NCI-H446 treated with DMSO at 0.1 percent for 48 hours (cell line): ENCODE data around the gene ANGEL1.

ENCODE experiments used
- DNase-seq: peaks from one replicate; lab custom pipeline; 2025; lab: John Stamatoyannopoulos, UW

ANGEL1 gene

GRCh38 chr14:76763096-76764041 lies 49.3 kb downstream of the ANGEL1 start:
- DNase-seq = peak; percentile 58

DNA sequence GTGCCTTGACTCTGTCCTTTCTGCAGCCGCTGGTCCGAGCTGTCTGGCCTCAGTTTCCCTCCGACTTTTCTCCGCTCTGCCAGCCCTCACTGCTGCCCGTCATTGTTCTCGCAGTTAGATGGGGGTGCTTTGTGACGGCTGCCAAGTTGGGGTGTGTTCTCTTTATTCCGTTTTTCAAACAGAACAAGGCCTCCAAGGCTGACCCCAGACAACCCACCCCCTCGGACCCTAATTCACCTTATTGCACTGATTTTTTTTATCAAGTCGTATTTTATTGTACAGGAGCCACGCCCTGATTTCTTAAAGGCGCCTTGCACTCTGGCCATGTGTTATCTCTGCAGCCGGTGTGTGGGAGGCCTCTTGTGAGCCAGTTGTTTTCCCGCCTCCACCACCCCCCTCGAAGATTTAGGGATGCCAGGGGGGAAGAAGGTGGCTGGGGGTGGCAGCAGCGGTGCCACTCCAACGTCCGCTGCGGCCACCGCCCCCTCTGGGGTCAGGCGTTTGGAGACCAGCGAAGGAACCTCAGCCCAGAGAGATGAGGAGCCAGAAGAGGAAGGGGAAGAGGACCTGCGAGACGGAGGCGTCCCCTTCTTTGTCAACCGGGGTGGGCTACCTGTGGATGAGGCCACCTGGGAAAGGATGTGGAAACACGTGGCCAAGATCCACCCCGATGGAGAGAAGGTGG lies 50.1 kb downstream of the ANGEL1 start:
- no peak for DNase-seq

DNA sequence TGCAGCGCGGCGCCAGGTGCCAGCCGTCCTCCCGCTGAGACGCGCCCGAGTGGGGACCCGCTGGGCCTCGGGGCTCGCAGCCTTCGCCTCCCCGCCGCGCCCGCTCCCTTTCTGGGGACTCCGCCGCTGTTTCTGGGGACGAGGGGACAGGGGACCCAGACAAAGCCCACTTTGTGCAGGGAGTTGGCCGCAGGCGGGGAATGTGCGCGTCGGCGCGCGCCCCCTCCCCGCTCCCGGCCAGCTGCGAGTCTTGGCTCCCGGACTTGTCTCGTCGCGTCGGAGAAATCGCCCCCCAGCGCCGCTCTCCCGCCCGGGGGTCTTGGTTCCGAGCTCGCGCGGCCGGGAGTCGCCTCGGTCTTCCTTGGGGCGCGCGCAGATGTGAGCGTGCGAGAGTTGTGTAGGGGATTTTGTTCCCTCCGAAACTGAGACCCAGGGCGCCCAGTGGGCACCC lies 50.7 kb downstream of the ANGEL1 start:
- DNase-seq = no peak

GRCh38 chr14:76761136-76761959 lies 51.3 kb downstream of the ANGEL1 start, which contains the start of gene VASH1:
Gene VASH1 (plus strand): TSS chr14:76761468. CDS start chr14:76762822, 1,354 bp downstream.
- DNase-seq = peak; percentile 21

DNA sequence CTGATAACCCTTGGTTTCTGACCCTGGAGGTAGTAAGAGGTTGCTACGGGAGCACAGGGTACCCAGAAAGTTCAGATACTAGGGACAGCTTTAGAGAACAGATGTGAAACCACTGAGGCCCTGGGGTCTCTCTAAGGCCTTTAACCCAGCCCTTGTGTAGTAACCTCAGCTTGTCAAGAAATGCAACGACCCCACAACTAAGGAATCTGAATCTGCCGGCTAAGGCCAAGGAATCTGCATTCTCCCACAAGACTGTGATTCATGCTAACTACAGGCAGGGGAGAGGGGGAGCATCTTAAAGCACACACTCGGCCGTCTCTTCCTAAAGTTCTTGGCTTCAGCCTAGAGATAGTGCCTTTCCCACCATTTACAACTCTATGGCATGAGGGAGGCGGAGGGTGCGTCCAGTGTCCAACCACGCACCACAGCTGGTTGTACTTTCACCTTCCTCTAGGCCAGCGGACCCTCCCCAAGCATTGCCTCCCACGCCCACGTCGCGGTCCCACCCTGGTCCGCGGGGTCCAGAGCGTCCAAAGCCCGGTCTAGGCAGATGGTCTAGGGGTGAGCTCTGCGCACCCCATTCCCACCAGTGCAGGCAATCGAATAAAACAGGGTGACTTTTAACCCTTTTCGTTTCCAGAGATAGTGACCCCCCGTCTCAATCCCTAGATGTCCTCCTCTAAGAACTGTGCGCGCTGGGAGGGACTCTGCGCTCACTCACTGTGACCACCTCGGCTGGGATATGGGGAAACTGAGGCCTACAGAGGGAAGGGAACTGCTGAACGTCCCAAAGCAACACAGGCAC lies 52.1 kb downstream of the ANGEL1 start:
- DNase-seq = no peak

DNA sequence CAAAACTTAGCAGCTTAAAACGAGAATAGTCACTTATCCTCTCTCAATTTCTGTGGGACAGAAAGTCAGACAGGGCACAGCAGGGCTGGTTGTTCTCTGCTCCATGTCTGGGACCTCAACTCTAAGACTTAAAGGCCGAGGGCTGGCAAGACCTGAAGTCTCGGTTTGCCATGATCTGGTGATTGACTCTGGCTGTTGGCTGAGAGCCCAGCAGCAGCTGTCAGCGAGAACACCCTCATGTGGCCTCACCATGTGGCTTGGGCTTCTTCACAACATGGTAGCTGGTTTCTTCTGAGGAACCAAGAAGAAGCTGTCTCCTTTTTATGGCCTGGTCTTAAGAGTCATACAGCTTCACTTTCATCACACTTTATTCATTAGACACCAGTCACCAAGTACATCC lies 53.1 kb downstream of the ANGEL1 start:
- no peak for DNase-seq

DNA sequence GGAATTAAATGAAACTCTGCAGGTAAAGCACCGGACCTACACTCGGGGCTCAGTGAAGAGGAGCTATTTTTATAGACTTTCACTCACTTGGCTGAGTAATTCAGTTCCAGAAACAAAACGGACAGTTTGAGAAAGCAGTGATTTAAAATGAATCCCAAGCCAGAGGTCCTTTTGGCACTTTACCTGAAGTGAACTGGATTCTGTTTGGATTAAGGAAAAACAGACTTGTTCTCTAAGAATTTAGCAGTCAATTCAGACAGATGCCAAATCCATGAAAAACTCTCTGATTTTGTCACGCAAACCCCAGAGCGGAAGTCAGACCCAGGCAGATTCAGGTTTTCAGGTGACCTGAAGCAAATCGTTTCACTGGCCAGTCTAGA lies 56.3 kb downstream of the ANGEL1 start:
- no peak for DNase-seq

- no peak for DNase-seq
Measured at GRCh38 chr14:76755610-76756370, 56.9 kb downstream of the ANGEL1 start.

GRCh38 chr14:76754586-76754985 lies 58.1 kb downstream of the ANGEL1 start:
- DNase-seq = no peak

DNA sequence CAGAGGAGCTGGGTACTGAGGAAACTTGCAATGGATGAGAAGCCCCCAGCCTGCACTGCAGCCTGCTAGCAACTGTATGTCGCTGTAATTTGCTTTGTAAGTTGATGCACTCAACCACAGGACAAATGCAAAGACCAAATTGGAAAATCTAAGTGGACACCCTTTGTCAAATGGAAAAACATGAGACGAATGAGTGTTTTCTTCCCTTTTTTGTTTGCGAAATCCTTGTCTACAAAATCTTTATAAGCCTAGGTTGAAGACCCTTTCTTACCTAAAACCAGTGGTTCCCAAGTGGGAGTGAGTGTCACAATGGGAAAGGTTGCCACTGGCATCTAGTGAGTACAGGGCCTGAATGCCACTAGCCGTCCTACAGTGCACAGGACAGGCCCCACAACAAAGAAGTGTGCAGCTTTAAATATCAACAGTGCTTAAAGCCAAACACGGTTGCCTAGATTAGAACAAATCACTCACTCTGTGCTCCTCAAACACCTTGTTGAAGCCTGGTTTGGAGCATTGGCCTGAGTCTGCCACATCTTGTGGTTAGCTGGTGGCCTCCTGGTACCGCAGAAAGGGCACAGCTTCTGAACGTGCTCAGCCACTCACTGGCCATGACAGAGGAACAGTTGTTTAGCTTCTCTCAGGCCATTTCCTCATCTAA lies 59.0 kb downstream of the ANGEL1 start:
- no peak for DNase-seq

DNA sequence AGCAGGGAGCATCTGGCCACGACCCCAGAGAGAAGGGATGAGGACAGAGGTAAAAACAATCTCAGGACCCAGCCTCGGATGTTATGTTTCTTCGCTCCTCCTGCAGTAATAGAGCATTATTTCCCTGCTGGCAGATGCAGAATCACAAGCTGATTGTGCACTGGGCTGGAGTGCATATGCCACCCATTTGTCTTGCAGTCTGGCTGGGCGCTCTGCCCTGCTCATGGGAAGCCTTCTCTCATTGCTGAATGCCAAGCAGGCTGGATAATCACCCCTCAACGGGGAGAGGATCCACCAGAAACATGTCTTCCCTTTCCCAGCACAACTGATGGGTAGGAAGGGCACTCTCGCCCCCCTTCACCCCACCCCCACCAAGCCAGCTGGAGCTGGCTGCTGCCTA lies 59.9 kb downstream of the ANGEL1 start:
- peak; percentile 43 for DNase-seq

- no peak for DNase-seq
Measured at GRCh38 chr14:76742966-76743365, 69.7 kb downstream of the ANGEL1 start.

GRCh38 chr14:76742185-76742584 lies 70.5 kb downstream of the ANGEL1 start:
- no peak for DNase-seq

GRCh38 chr14:76741074-76741473 lies 71.6 kb downstream of the ANGEL1 start:
- no peak for DNase-seq
